Measurements from ENCODE around the gene SAMD14. TPM values are rescaled to one million over a fixed set of nuclear protein-coding genes. Genes with fewer than 3 reads are reported as not detected.

The SAMD14 gene
- total RNA-seq, 1 experiment from 2014 or later, result 5.9 TPM

DNA sequence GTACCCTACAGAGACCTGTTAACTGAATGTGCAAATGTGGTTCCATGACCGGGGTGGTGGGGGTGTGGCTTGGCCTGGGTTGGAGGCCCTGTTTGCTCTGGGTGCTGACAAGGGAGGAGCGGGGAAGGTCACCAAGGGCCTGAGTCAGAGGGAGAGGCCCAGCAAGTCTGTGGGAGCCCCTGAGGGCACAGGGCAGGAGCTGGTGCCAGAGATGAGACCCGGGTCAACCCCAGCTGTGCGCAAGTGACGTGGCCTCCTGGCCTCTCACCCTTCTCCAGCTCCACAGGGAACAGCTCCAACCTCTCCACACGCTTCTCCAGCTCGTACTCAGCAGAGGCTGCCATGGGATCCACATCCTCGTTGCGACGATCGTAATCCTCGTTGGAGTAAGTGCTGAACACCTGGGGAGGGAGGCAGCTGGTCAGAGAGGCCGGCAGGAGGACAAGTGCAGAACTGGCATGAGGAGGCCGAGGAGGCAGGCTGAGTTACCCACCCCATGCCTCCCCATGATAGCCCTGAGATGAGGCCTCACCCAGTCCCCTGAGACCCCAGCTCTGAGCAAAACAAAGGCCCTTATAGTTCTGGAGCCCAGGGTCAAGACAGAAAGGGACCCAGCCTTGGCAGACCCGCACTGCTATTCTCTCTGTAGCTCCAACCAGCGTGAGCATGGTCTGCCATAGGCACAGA, 15.0 kb upstream of the SAMD14 start:
- DNase-seq (ENCODE audit: low spot score) (no peak), ATAC-seq (no peak)
- Mint-ChIP-seq H3K9me3 (no peaks in the 10 kb centered on the region), H3K36me3 (peaks cover 33% of the 10 kb centered on the region), H3K27me3 (ENCODE audit: low read depth) (peaks cover 15% of the 10 kb centered on the region), H3K4me3 (no peak overlapping the region), H3K27ac (no peak overlapping the region), H3K4me1 (peaks cover 37% of the 10 kb centered on the region)
- CTCF ChIA-PET, result interaction anchor here (0.9 to 3.1 kb wide), 6 partner anchors 9 to 218 kb away, joined by 3 to 21 read pairs (median 4); no protein-coding TSS in a partner anchor
- POLR2A ChIA-PET, result no interaction called here
- TF ChIP-seq HMGA2 (CRISPR knock-in tag; IDR thresholded peaks at IDR 0.05), result no peak

DNA sequence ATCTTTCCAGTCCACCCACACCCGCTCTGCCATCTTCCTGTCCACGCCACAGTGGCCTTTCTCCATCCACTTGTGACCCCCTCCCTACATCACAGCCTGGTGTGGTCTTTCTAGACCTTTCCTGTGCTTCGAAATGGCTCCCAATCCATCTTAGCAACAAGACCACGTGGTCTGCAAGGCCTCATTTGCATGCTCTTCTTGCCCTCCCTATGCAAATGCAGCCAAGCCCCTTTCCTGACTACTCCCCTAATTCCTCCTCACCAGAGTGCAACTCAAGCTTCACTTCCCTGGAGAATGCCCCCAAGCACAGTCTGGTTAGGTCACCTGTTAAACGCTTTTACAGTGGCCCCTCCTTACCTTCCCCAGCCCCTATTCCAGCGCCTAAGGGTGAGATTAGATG, 14.4 kb upstream of the SAMD14 start:
- Mint-ChIP-seq H3K4me3 (no peak overlapping the region), H3K36me3 (peaks cover 38% of the 10 kb centered on the region), H3K27ac (no peak overlapping the region), H3K27me3 (ENCODE audit: low read depth) (peaks cover 12% of the 10 kb centered on the region), H3K4me1 (peaks cover 37% of the 10 kb centered on the region), H3K9me3 (no peaks in the 10 kb centered on the region)
- no peak for ATAC-seq
- TF ChIP-seq ELF4 (CRISPR knock-in tag; IDR thresholded peaks at IDR 0.05; ENCODE audit: low read depth) (no peak), FOXK1 (CRISPR knock-in tag; IDR thresholded peaks at IDR 0.05) (no peak), ZNF138 (CRISPR knock-in tag; conservative IDR thresholded peaks at IDR 0.05) (no peak)
- TF ChIP-seq, protein P1, sequence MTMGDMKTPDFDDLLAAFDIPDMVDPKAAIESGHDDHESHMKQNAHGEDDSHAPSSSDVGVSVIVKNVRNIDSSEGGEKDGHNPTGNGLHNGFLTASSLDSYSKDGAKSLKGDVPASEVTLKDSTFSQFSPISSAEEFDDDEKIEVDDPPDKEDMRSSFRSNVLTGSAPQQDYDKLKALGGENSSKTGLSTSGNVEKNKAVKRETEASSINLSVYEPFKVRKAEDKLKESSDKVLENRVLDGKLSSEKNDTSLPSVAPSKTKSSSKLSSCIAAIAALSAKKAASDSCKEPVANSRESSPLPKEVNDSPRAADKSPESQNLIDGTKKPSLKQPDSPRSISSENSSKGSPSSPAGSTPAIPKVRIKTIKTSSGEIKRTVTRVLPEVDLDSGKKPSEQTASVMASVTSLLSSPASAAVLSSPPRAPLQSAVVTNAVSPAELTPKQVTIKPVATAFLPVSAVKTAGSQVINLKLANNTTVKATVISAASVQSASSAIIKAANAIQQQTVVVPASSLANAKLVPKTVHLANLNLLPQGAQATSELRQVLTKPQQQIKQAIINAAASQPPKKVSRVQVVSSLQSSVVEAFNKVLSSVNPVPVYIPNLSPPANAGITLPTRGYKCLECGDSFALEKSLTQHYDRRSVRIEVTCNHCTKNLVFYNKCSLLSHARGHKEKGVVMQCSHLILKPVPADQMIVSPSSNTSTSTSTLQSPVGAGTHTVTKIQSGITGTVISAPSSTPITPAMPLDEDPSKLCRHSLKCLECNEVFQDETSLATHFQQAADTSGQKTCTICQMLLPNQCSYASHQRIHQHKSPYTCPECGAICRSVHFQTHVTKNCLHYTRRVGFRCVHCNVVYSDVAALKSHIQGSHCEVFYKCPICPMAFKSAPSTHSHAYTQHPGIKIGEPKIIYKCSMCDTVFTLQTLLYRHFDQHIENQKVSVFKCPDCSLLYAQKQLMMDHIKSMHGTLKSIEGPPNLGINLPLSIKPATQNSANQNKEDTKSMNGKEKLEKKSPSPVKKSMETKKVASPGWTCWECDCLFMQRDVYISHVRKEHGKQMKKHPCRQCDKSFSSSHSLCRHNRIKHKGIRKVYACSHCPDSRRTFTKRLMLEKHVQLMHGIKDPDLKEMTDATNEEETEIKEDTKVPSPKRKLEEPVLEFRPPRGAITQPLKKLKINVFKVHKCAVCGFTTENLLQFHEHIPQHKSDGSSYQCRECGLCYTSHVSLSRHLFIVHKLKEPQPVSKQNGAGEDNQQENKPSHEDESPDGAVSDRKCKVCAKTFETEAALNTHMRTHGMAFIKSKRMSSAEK (CRISPR knock-in tag; IDR thresholded peaks at IDR 0.05; ENCODE audit: borderline replicate concordance), result no peak
- DNase-seq (ENCODE audit: low spot score), result no peak
- ChIA-PET POLR2A (no interaction called here), CTCF (interaction anchor here (0.9 to 3.1 kb wide), 4 partner anchors 17 to 56 kb away, joined by 3 to 21 read pairs (median 3); no protein-coding TSS in a partner anchor)

DNA sequence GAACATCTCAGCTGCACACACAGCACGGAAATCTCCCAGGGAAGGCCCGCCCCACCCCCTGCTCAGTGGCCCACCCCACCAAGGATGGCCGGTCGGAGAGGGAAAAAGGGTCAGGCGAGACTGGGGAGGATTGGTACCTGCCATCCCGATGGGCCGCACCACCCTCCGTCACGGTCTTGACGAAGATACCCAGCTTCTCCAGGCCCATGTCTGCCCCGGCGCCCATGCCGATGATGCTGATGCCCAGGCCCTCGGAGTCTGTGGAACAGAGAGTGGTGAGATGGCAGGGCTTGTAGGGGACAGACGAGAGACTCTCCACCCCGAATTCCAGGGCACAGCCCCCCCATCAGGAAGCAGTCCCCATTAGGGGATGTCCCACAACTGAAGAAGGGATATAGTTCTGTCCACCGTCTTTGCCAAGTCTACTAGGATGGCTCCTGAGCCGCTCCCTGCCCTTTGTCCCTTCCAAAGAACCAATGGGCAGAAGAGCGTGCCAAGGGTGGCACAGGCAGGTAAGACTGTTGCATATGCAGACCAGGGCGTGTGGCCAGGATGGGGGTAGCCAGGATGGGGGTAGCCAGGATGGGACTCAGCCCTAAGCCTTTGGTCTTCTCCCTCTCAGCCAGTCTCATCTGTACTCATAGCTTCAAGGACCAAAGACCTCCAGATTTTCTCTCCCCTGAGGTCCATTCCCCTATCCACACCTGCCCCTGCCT, 13.7 kb upstream of the SAMD14 start:
- Mint-ChIP-seq H3K9me3 (no peaks in the 10 kb centered on the region), H3K27me3 (ENCODE audit: low read depth) (peaks cover 7% of the 10 kb centered on the region), H3K36me3 (peaks cover 40% of the 10 kb centered on the region), H3K4me1 (peaks cover 34% of the 10 kb centered on the region), H3K27ac (no peak overlapping the region), H3K4me3 (no peak overlapping the region)
- DNase-seq (ENCODE audit: low spot score) (no peak), ATAC-seq (no peak)
- CTCF ChIA-PET, result interaction anchor here (1.1 to 3.1 kb wide), 3 partner anchors 18 to 49 kb away, joined by 3 to 21 read pairs (median 3); no protein-coding TSS in a partner anchor
- no peak for TF ChIP-seq JUN (CRISPR knock-in tag; IDR thresholded peaks at IDR 0.05)
- TF ChIP-seq, protein P2, sequence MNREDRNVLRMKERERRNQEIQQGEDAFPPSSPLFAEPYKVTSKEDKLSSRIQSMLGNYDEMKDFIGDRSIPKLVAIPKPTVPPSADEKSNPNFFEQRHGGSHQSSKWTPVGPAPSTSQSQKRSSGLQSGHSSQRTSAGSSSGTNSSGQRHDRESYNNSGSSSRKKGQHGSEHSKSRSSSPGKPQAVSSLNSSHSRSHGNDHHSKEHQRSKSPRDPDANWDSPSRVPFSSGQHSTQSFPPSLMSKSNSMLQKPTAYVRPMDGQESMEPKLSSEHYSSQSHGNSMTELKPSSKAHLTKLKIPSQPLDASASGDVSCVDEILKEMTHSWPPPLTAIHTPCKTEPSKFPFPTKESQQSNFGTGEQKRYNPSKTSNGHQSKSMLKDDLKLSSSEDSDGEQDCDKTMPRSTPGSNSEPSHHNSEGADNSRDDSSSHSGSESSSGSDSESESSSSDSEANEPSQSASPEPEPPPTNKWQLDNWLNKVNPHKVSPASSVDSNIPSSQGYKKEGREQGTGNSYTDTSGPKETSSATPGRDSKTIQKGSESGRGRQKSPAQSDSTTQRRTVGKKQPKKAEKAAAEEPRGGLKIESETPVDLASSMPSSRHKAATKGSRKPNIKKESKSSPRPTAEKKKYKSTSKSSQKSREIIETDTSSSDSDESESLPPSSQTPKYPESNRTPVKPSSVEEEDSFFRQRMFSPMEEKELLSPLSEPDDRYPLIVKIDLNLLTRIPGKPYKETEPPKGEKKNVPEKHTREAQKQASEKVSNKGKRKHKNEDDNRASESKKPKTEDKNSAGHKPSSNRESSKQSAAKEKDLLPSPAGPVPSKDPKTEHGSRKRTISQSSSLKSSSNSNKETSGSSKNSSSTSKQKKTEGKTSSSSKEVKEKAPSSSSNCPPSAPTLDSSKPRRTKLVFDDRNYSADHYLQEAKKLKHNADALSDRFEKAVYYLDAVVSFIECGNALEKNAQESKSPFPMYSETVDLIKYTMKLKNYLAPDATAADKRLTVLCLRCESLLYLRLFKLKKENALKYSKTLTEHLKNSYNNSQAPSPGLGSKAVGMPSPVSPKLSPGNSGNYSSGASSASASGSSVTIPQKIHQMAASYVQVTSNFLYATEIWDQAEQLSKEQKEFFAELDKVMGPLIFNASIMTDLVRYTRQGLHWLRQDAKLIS (CRISPR knock-in tag; IDR thresholded peaks at IDR 0.05; ENCODE audit: borderline replicate concordance), result no peak
- TF ChIP-seq SP1 (CRISPR knock-in tag; conservative IDR thresholded peaks at IDR 0.05), result no peak
- no peak for TF ChIP-seq OVOL2 (CRISPR knock-in tag; IDR thresholded peaks at IDR 0.05; ENCODE audit: borderline replicate concordance)
- no peak for TF ChIP-seq CREB1 (CRISPR knock-in tag; IDR thresholded peaks at IDR 0.05)
- TF ChIP-seq NR3C1 (CRISPR knock-in tag; conservative IDR thresholded peaks at IDR 0.05; ENCODE audit: low read depth), result no peak
- TF ChIP-seq MXD4 (CRISPR knock-in tag; IDR thresholded peaks at IDR 0.05; ENCODE audit: borderline replicate concordance), result no peak
- POLR2A ChIA-PET, result no interaction called here

Measured in WTC11 (cell line).